Upper lobe of left lung (tissue), 4 donors: ENCODE data around the gene CBR4.

Source experiments
- CTCF ChIP-seq, 6 experiments: fragments of 450-650 bp in 4 of 6; fragments of 200-600 bp in 2 of 6; sonication (generic) in 2 of 6; IDR thresholded peaks; one replicate each; pipeline ENCODE4 v1.5.1; 2016 to 2019; ENCODE audit warnings: antibody characterized with exemption in 6 of 6
- EP300 ChIP-seq, 4 donors: sonication (generic); formaldehyde crosslinking; IDR thresholded peaks; one replicate each; pipeline ENCODE4 v1.5.1; 2017; ENCODE audit warnings: antibody characterized with exemption in 4 of 4, control low read depth in 2 of 4
- POLR2A ChIP-seq, 4 donors: fragments of 450-650 bp; IDR thresholded peaks; one replicate each; pipeline ENCODE4 v1.5.1; 2016 to 2017; ENCODE audit warnings: antibody characterized with exemption in 4 of 4, mild to moderate bottlenecking in 2 of 4
- POLR2AphosphoS5 ChIP-seq, 2 donors: sonication (generic); formaldehyde crosslinking; IDR thresholded peaks; one replicate each; pipeline ENCODE4 v1.5.1; 2017; ENCODE audit warnings: antibody characterized with exemption in 2 of 2

- TF ChIP-seq CTCF (IDR thresholded peaks at IDR 0.05) (peak in 5 of 6 experiments; percentile 8 to 37 (median 30)), EP300 (IDR thresholded peaks at IDR 0.05) (no peak), POLR2AphosphoS5 (IDR thresholded peaks at IDR 0.05) (no peak), POLR2A (IDR thresholded peaks at IDR 0.05) (no peak)
These were observed 4.5 kb downstream of the CBR4 start for GRCh38 chr4:169005453-169006099.
